ENCODE measurements around the gene IRAG1.

IRAG1 gene

GRCh38 chr11:10693509-10694081, at the start of gene IRAG1:
TSS of gene IRAG1 (minus strand) at chr11:10693755. CDS start at chr11:10693602, 153 bp downstream.
- no peak for DNase-seq (ENCODE audit: low read depth)

GRCh38 chr11:10742460-10743208, 49.1 kb upstream of the IRAG1 start:
- no peak for DNase-seq (ENCODE audit: low read depth)

- peak; percentile 79 for DNase-seq (ENCODE audit: low read depth)
Measured at GRCh38 chr11:10735481-10736475, 42.2 kb upstream of the IRAG1 start.

GRCh38 chr11:10731064-10731680, 37.6 kb upstream of the IRAG1 start:
- no peak for DNase-seq (ENCODE audit: low read depth)

- no peak for DNase-seq (ENCODE audit: low read depth)
Measured at GRCh38 chr11:10730151-10730550, 36.6 kb upstream of the IRAG1 start.

GRCh38 chr11:10728789-10729472, 35.4 kb upstream of the IRAG1 start:
- no peak for DNase-seq (ENCODE audit: low read depth)

- DNase-seq (ENCODE audit: low read depth), result no peak
Measured at GRCh38 chr11:10728154-10728553, 34.6 kb upstream of the IRAG1 start.

- DNase-seq (ENCODE audit: low read depth), result no peak
Measured at GRCh38 chr11:10727146-10727851, 33.7 kb upstream of the IRAG1 start.

GRCh38 chr11:10725907-10726253, 32.3 kb upstream of the IRAG1 start:
- no peak for DNase-seq (ENCODE audit: low read depth)

- no peak for DNase-seq (ENCODE audit: low read depth)
Measured at GRCh38 chr11:10725114-10725906, 31.8 kb upstream of the IRAG1 start.

GRCh38 chr11:10722307-10722706, 28.8 kb upstream of the IRAG1 start:
- DNase-seq (ENCODE audit: low read depth), result no peak

- no peak for DNase-seq (ENCODE audit: low read depth)
Measured at GRCh38 chr11:10720881-10721376, 27.4 kb upstream of the IRAG1 start.

- no peak for DNase-seq (ENCODE audit: low read depth)
Measured at GRCh38 chr11:10719616-10720015, 26.1 kb upstream of the IRAG1 start.

GRCh38 chr11:10716543-10717259, 23.1 kb upstream of the IRAG1 start:
- DNase-seq (ENCODE audit: low read depth), result no peak

GRCh38 chr11:10716122-10716521, 22.6 kb upstream of the IRAG1 start:
- no peak for DNase-seq (ENCODE audit: low read depth)

GRCh38 chr11:10715571-10715970, 22.0 kb upstream of the IRAG1 start:
- DNase-seq (ENCODE audit: low read depth), result no peak

GRCh38 chr11:10709299-10710086, 15.9 kb upstream of the IRAG1 start:
- DNase-seq (ENCODE audit: low read depth), result no peak

GRCh38 chr11:10708131-10708530, 14.6 kb upstream of the IRAG1 start:
- DNase-seq (ENCODE audit: low read depth), result no peak
